K562 (cell line): ENCODE data around the gene RAB3IP. TPM values are rescaled to one million over a fixed set of nuclear protein-coding genes. Genes with fewer than 3 reads are reported as not detected.
"Not testable (repeated sequence)": the region's sequence is repeated elsewhere in the genome, so short reads cannot be mapped to it uniquely, and the experiment has no call there.

Source experiments
- ATAC-seq: fragments of 200-7000 bp; cut with Tn5 transposase; 3 replicates; pipeline ENCODE4 v1.9.1; 2020; ENCODE audit warnings: moderate library complexity
- BruUV-seq: library from RNA; stranded (reverse); fragments of 400-500 nt; replicated peaks from 2 replicates; lab custom pipeline; 2021; lab: Mats Ljungman, UMichigan
- CTCF ChIA-PET: fragments of 300-600 bp; formaldehyde crosslinking; extraction: SDS; loops from one replicate; lab custom pipeline; 2021; ENCODE audit warnings: low intra/inter-chr PET ratio; lab: Yijun Ruan, JAX
- POLR2A ChIA-PET: fragments of 300-600, 350-650 bp; sonication (Branson Sonifier 250); formaldehyde crosslinking; extraction: SDS; loops from one replicate; lab custom pipeline; 2021; ENCODE audit warnings: antibody characterized with exemption, inconsistent platforms; lab: Yijun Ruan, JAX
- DNase-seq, 4 experiments: peaks; one replicate each; pipeline versions ENCODE4 v3.0.0 to v3.0.0-alpha.2; 2011 to 2018; ENCODE audit warnings: low spot score in 3 of 4, mixed read lengths in 3 of 4; ENCODE audit errors: extremely low read depth in 1 of 4
- FAIRE-seq: peaks from 2 replicates; lab custom pipeline; 2011; peaks lifted over from hg19 to GRCh38; lab: Jason Lieb, UNC
- H2AFZ ChIP-seq: 2 replicates; pipeline ENCODE4 v1.6.0; 2011; ENCODE audit warnings: low read depth, low read length, control low read depth, inconsistent platforms
- H3K27ac ChIP-seq: fragments of 200-600 bp; 3 replicates; pipeline ENCODE4 v1.8.0; 2011; ENCODE audit warnings: low read depth, mild to moderate bottlenecking, control low read depth, inconsistent platforms, low read length, moderate library complexity, mixed read lengths; ENCODE audit errors: extremely low read depth
- H3K27me3 ChIP-seq, 2 experiments: fragments of 300-600 bp in 1 of 2; 2 replicates in 1 of 2; 3 replicates in 1 of 2; pipeline versions ENCODE4 v1.6.0 to v1.8.0; 2011; ENCODE audit warnings: inconsistent platforms in 2 of 2, low read length in 2 of 2, mild to moderate bottlenecking in 1 of 2, mixed read lengths in 1 of 2, moderate library complexity in 1 of 2; ENCODE audit not compliant: control insufficient read depth in 2 of 2, insufficient read depth in 2 of 2
- H3K36me3 ChIP-seq: fragments of 300-600 bp; 3 replicates; pipeline ENCODE4 v1.8.0; 2011; ENCODE audit warnings: mild to moderate bottlenecking, low read length, inconsistent platforms; ENCODE audit not compliant: control insufficient read depth, insufficient read depth
- H3K4me1 ChIP-seq, 2 experiments: fragments of 200-600 bp in 1 of 2; replicated peaks in 1 of 2; 2 replicates in 1 of 2; 3 replicates in 1 of 2; pipeline versions ENCODE4 v1.5.1 to v1.8.0; 2011; ENCODE audit warnings: inconsistent platforms in 2 of 2, low read length in 2 of 2, mild to moderate bottlenecking in 1 of 2, mixed read lengths in 1 of 2, moderate library complexity in 1 of 2; ENCODE audit not compliant: control insufficient read depth in 2 of 2, insufficient read depth in 2 of 2
- H3K4me2 ChIP-seq: 2 replicates; pipeline ENCODE4 v1.6.1; 2011; ENCODE audit warnings: low read length, control low read depth, inconsistent platforms, mixed read lengths; ENCODE audit not compliant: insufficient read depth
- H3K4me3 ChIP-seq: fragments of 200-600 bp; sonication (generic), shearing (Covaris generic); 2 replicates; pipeline ENCODE4 v1.5.1; 2016; ENCODE audit warnings: control low read depth, inconsistent platforms
- H3K79me2 ChIP-seq: fragments of 200-600 bp; 3 replicates; pipeline ENCODE4 v1.8.0; 2011; ENCODE audit warnings: low read length, inconsistent platforms; ENCODE audit not compliant: control insufficient read depth, insufficient read depth
- H3K9ac ChIP-seq, 2 experiments: 2 replicates each; pipeline versions ENCODE4 v1.6.0 to v1.6.1; 2011; ENCODE audit warnings: low read depth in 2 of 2, low read length in 2 of 2, control low read depth in 1 of 2, inconsistent platforms in 1 of 2, mild to moderate bottlenecking in 1 of 2, mixed read lengths in 1 of 2; ENCODE audit not compliant: insufficient read depth in 1 of 2
- H3K9me1 ChIP-seq: one replicate; pipeline ENCODE4 v1.6.0; 2011; ENCODE audit warnings: inconsistent platforms, mild to moderate bottlenecking, low read length, moderate library complexity; ENCODE audit not compliant: control insufficient read depth, insufficient read depth
- H3K9me3 ChIP-seq: replicated peaks from 2 replicates; pipeline ENCODE4 v1.5.1; 2011; ENCODE audit warnings: low read depth, low read length, inconsistent platforms; ENCODE audit not compliant: control insufficient read depth, insufficient read depth
- H4K20me1 ChIP-seq: replicated peaks from 2 replicates; pipeline ENCODE4 v1.6.1; 2011; ENCODE audit warnings: low read length, inconsistent platforms, mixed read lengths; ENCODE audit not compliant: control insufficient read depth, insufficient read depth
- HDAC3 ChIP-seq: fragments of 450-650 bp; IDR thresholded peaks from 2 replicates; pipeline ENCODE4 v1.6.1; 2018; ENCODE audit warnings: borderline replicate concordance, mild to moderate bottlenecking, moderate library complexity; ENCODE audit not compliant: partially characterized antibody
- HMG20B ChIP-seq: fragments of 250-450 bp; sonication (Bioruptor Pico); IDR thresholded peaks from 2 replicates; pipeline ENCODE4 v1.5.0; 2021; ENCODE audit warnings: mild to moderate bottlenecking
- RBM15 ChIP-seq: fragments of 200-400 bp; formaldehyde crosslinking; IDR thresholded peaks from 2 replicates; pipeline ENCODE4 v1.6.1; 2018; ENCODE audit warnings: mild to moderate bottlenecking, low read length, moderate library complexity; ENCODE audit not compliant: insufficient read depth
- SMARCA5 ChIP-seq: fragments of 450-650 bp; IDR thresholded peaks from 2 replicates; pipeline ENCODE4 v1.6.1; 2016
- WGBS: fragments of 100-300 bp; shearing (Covaris generic); methylation state at CpG from one replicate; pipeline ENCODE4 v1.1.6; 2016; ENCODE audit warnings: low coverage, mixed read lengths; ENCODE audit not compliant: insufficient coverage; ENCODE audit errors: missing lambda C conversion rate; 5-methylcytosine and 5-hydroxymethylcytosine counted together
- in situ Hi-C: fragments of 300-500 bp; cut with MboI; formaldehyde crosslinking; loops from 4 replicates; pipeline ENCODE4 v1.15.0; 2018; ENCODE audit warnings: inconsistent platforms, mixed read lengths
- intact Hi-C: fragments of 100-400 bp; cut with micrococcal nuclease; formaldehyde crosslinking; loops from 2 replicates; pipeline ENCODE4 v1.14.2; 2022
- polyA plus RNA-seq, 8 experiments: library from polyadenylated mRNA; depleted of rRNA in 4 of 8; stranded (reverse) in 5 of 8; unstranded in 3 of 8; fragments of >200 nt; fragmentation: Nextera tagmentation in 2 of 8; fragmentation: Illumina TruSeq in 1 of 8; extraction: Ambion mirVana in 2 of 8; extraction: Trizol in 1 of 8; gene quantifications; 2 replicates each; pipeline versions ENCODE4 v1.2.1 to v1.2.3, GENCODE V29; 2011 to 2014; ENCODE audit warnings: inconsistent platforms in 1 of 8, missing spikeins in 1 of 8
- total RNA-seq, 7 experiments: library from RNA; depleted of rRNA in 6 of 7; stranded (reverse); fragments of >200 nt in 6 of 7; fragmentation: Illumina TruSeq in 2 of 7; extraction: Trizol in 2 of 7; gene quantifications; 2 replicates each; pipeline versions ENCODE4 v1.2.1 to v1.2.3, GENCODE V29; 2011 to 2021; ENCODE audit warnings: low replicate concordance in 1 of 7

The RAB3IP gene
- total and polyA plus RNA-seq, 9 of the 15 experiments (the other 6 are each of a cell fraction or from before 2014, with no cell fraction given): 5.6 to 25.5 (median 11.3) TPM

DNA sequence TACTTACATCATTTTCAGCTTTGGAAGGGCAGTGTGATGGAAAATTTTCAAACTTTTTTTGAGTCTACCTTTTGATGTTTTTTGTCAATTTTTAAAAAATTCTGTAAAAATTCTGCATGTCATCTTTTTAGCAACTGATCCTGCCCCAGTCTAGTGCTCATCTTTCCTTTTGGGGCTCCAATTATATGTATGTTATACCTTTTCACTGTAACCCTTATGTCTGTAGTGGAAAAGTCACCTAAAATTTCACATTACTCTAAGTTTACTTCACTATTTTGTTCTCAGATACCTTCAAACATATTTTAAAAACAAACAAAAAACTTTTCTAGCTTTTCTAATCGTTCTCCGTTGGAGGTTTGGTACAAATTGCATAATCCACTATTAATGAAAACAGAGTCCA is 53.9 kb downstream of the RAB3IP start:
- 6% methylated on average over 2 of the region's 2 CpGs for WGBS
- ATAC-seq: no peak
- no peaks in the 10 kb centered on the region for H3K9me1 ChIP-seq
- in situ Hi-C loops (no loop called here), intact Hi-C loops (no loop called here)
- H3K27ac ChIP-seq: no peak overlapping the region
- H4K20me1 ChIP-seq: no peaks in the 10 kb centered on the region
- 0 out of 2 replicates have a peak, but pooled peaks cover 2% of the 10 kb centered on the region for H3K9me3 ChIP-seq
- no peak overlapping the region for H2AFZ ChIP-seq
- no peak for FAIRE-seq
- no peaks in the 10 kb centered on the region for H3K36me3 ChIP-seq
- ChIA-PET CTCF (no interaction called here), POLR2A (interaction anchor here (0.7 kb wide), 1 partner anchor 48 kb away, joined by 3 read pairs; no protein-coding TSS in a partner anchor)
- H3K4me2 ChIP-seq: no peak overlapping the region
- H3K4me1 ChIP-seq: no peaks in the 10 kb centered on the region
- DNase-seq: no peak
- no TSS peak for BruUV-seq
- H3K27me3 ChIP-seq: no peaks in the 10 kb centered on the region
- H3K9ac ChIP-seq: no peak overlapping the region
- H3K79me2 ChIP-seq: no peaks in the 10 kb centered on the region
- TF ChIP-seq HDAC3 (no peak), HMG20B (CRISPR knock-in tag) (no peak), SMARCA5 (no peak), RBM15 (no peak)
- H3K4me3 ChIP-seq: no peak overlapping the region

- H3K27ac ChIP-seq, H3K27me3 ChIP-seq, intact Hi-C loops, H3K4me2 ChIP-seq, FAIRE-seq, ATAC-seq, BruUV-seq, H3K36me3 ChIP-seq, in situ Hi-C loops, CTCF ChIA-PET, H2AFZ ChIP-seq, H3K9me1 ChIP-seq, H3K79me2 ChIP-seq, H3K9ac ChIP-seq, DNase-seq, H3K9me3 ChIP-seq, POLR2A ChIA-PET, H3K4me3 ChIP-seq, H4K20me1 ChIP-seq, H3K4me1 ChIP-seq: not testable (repeated sequence)
- 57% methylated on average over 18 of the region's 62 CpGs for whole genome bisulfite sequencing
These were observed 68.6 kb downstream of the RAB3IP start for GRCh38 chr12:69807101-69807897.
